Measurements from ENCODE around the gene MOK. TPM values are rescaled to one million over a fixed set of nuclear protein-coding genes. Genes with fewer than 3 reads are reported as not detected.
A peak's percentile ranks its signal among the peaks of the same experiment; 100 is the strongest.

The MOK gene
- total RNA-seq, 1 experiment from 2014 or later: 38.4 TPM

GRCh38 chr14:102283631-102284129 lies 21.3 kb downstream of the MOK start:
- no peak for DNase-seq (ENCODE audit: low read depth)

GRCh38 chr14:102282751-102283465 lies 22.1 kb downstream of the MOK start:
- DNase-seq (ENCODE audit: low read depth): no peak

- DNase-seq (ENCODE audit: low read depth): peak; percentile 95
Observed at GRCh38 chr14:102280376-102280962, 24.5 kb downstream of the MOK start.

DNA sequence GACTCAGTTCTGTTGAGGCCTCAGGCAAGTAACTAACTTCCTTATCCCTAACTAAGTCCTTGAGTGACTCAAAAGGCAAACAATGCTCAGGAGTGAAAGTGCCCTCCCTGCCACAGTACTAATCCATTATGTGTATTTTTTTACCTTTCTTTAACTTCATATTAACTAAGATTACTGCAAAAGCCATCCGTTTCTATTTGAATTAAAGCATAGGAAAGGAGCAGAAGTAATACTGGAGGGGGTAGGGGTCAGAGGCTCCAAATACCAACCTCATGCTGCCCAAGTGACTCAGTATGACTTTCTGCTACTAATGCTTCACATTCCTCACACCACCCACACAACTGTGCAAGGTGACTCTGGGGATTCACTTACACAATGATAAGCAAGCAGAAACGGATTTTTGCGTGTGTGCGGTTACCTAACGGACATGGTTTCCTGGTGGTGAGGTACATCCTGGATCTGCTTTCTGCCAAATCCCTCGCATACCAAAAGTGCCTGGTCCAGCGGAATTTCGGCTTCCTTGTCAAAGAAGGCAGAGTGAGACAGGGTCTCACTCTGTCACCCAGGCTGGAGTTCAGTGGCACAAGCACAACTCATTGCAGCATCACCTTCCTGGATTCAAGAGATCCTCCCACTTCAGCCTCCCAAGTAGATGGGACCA lies 25.1 kb downstream of the MOK start:
- DNase-seq (ENCODE audit: low read depth): peak; percentile 94

- peak; percentile 5 for DNase-seq (ENCODE audit: low read depth)
Observed at GRCh38 chr14:102279282-102279681, 25.7 kb downstream of the MOK start.

DNA sequence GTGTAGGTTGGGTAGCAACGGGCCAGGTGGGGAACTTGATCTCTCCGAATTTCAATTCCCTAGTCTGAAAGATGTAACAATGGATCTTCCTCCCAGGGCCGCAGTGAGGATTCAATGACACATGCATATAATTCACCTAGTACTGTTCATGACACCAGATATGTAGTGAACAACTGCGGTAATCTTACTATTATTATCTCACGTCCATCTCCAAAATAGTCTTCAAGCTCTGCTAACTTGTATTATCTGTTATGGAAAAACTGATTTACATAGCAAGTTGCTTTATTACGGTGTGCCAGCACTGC lies 26.4 kb downstream of the MOK start:
- DNase-seq (ENCODE audit: low read depth): no peak

DNA sequence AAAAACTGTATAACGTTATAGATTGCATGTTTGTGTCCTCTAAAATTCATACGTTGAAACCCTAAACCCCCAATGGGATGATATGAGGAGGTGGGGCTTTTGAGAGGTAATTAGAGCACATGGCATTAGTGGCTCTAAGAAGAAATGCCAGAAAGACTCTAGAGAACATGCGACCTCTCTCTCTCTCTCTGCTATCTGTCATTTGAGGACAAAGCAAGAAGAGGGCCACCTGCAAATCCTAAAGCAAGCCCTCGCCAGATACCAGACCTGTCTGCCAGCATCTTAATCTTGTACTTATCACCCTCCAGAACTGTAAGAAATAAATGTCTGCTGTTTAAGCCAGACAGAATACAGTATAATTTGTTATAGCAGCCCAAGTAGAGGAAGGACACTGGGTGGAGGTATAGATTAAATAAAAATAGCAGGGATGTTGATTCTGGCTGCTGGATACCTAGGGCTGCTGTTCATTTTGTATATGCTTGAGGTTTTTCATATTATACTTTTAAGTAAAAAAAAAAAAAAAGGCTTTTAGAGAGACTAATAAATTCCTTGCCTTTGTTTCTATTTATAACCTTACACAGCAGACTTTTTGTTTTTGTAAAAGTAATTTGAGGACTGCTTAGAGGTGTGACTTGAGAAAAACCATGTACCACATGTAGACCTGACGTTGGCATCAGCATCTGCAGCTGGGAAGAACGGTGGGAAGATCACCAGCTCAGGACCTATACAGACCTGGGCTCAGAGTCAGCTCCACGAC lies 26.9 kb downstream of the MOK start:
- no peak for DNase-seq (ENCODE audit: low read depth)

GRCh38 chr14:102275866-102276265 lies 29.1 kb downstream of the MOK start:
- no peak for DNase-seq (ENCODE audit: low read depth)

GRCh38 chr14:102272392-102272791 lies 32.6 kb downstream of the MOK start:
- DNase-seq (ENCODE audit: low read depth): no peak

GRCh38 chr14:102264775-102265174 lies 40.2 kb downstream of the MOK start:
- DNase-seq (ENCODE audit: low read depth): no peak

- no peak for DNase-seq (ENCODE audit: low read depth)
Observed at GRCh38 chr14:102264355-102264754, 40.6 kb downstream of the MOK start.

- peak; percentile 87 for DNase-seq (ENCODE audit: low read depth)
Observed at GRCh38 chr14:102262929-102263462, 42.0 kb downstream of the MOK start.

- DNase-seq (ENCODE audit: low read depth): no peak
Observed at GRCh38 chr14:102258136-102258535, 46.8 kb downstream of the MOK start.

DNA sequence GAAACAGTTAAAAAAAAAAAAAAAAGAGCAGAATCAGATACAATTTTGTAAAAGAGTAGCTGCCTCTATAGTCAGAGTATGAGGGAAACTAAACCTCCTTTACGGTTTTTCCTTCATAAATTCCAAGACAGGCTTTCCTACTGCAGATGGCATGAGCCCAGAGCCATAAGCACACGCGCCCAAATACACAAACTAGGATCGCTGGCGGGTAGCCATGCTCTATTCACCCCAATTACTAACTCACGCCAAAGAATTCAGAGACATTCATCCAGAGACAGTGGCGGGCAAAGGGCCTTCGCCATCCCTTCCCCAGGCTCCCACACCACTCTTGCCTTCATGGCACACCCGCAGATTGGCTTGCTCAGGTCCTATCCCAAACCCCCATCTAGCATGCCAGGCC lies 48.2 kb downstream of the MOK start:
- DNase-seq (ENCODE audit: low read depth): no peak

GRCh38 chr14:102255401-102256190 lies 49.4 kb downstream of the MOK start:
- DNase-seq (ENCODE audit: low read depth): peak; percentile 48

- DNase-seq (ENCODE audit: low read depth): no peak
Observed at GRCh38 chr14:102252834-102253801, 51.8 kb downstream of the MOK start.

GRCh38 chr14:102251161-102251560 lies 53.8 kb downstream of the MOK start:
- no peak for DNase-seq (ENCODE audit: low read depth)

GRCh38 chr14:102250636-102251035 lies 54.3 kb downstream of the MOK start:
- DNase-seq (ENCODE audit: low read depth): no peak

DNA sequence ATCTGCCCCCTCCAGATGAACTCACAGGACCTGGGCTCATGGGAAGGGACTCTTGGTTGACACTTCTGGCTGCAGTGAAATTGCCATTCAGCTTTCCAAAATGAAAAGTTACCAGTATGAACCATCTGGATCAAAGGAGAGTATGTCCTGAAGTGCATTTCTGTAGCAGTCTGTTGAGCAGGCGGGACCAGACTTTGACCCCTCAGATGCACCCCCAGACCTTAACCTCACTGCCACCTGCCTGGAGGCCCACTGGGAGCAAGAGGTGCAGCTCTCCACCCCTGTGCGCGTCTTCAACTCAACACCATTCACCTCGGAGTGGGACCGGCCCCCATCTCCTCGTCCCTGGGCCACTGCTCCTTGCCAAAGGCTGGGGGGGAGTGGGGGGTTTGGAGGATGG lies 55.0 kb downstream of the MOK start:
- no peak for DNase-seq (ENCODE audit: low read depth)

DNA sequence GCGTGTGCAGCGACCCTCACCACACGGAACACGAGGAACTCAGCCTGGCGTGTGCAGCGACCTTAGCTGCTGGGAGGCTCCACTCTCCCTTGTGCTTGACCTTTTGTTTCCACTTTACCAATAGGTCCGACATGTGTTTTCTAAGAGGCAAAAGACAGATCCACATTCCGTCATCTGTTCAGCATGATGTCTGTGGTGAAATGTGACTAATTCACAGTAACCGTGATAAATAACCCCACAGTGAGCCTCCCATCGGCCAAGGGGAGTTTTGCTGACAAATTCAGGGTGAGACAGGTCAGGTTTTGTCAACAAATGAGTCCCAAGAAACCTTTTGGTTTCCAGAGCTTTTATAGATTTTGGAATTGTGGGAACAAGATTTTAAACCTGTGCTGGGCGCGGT lies 55.9 kb downstream of the MOK start:
- DNase-seq (ENCODE audit: low read depth): peak; percentile 24
